Activated B cell treated with CpG ODN at 0.5 μM for 24 hours (primary cell): ENCODE results near the gene GNAL. TPM values are rescaled to one million over a fixed set of nuclear protein-coding genes. Genes with fewer than 3 reads are reported as not detected.

Experiments used
- ATAC-seq: fragments of 200-7000 bp; cut with Tn5 transposase; one replicate; pipeline ENCODE4 v1.10.0; 2021; ENCODE audit warnings: low read depth, mild to moderate bottlenecking, moderate library complexity
- CTCF ChIA-PET: fragments of 350-600 bp; sonication (Branson Sonifier 250); formaldehyde crosslinking; loops from one replicate; lab custom pipeline; 2021; ENCODE audit warnings: antibody characterized with exemption; lab: Charles Lee
- POLR2A ChIA-PET: fragments of 350-600 bp; sonication (Branson Sonifier 250); formaldehyde crosslinking; loops from one replicate; lab custom pipeline; 2021; ENCODE audit warnings: antibody characterized with exemption; lab: Charles Lee
- DNase-seq: peaks from one replicate; pipeline ENCODE4 v3.0.0; 2022
- H3K27ac Mint-ChIP-seq: one replicate; pipeline ENCODE4 v1.8.0; 2020; ENCODE audit warnings: mixed read lengths
- H3K27me3 Mint-ChIP-seq: one replicate; pipeline ENCODE4 v1.8.0; 2021; ENCODE audit warnings: mixed read lengths
- H3K36me3 Mint-ChIP-seq: one replicate; pipeline ENCODE4 v1.8.0; 2021; ENCODE audit warnings: low read depth, mixed read lengths
- H3K4me1 Mint-ChIP-seq: one replicate; pipeline ENCODE4 v1.8.0; 2021; ENCODE audit warnings: mixed read lengths
- H3K4me3 Mint-ChIP-seq: one replicate; pipeline ENCODE4 v1.8.0; 2020; ENCODE audit warnings: mild to moderate bottlenecking, mixed read lengths
- H3K9me3 Mint-ChIP-seq: one replicate; pipeline ENCODE4 v1.8.0; 2020; ENCODE audit warnings: mixed read lengths
- intact Hi-C: fragments of 100-400 bp; cut with micrococcal nuclease; formaldehyde crosslinking; loops from one replicate; pipeline ENCODE4 v1.15.1; 2024
- total RNA-seq: library from RNA; stranded (reverse); gene quantifications from 2 replicates; pipeline ENCODE4 v1.2.3, GENCODE V29; 2022
- TF ChIP-seq, protein P1 (sequence below): fragments of 200-600 bp; IDR thresholded peaks from one replicate; pipeline ENCODE4 v1.8.0; 2022; ENCODE audit warnings: antibody characterized with exemption, mild to moderate bottlenecking

GNAL gene
- total RNA-seq, 1 donor from 2014 or later: not detected

DNA sequence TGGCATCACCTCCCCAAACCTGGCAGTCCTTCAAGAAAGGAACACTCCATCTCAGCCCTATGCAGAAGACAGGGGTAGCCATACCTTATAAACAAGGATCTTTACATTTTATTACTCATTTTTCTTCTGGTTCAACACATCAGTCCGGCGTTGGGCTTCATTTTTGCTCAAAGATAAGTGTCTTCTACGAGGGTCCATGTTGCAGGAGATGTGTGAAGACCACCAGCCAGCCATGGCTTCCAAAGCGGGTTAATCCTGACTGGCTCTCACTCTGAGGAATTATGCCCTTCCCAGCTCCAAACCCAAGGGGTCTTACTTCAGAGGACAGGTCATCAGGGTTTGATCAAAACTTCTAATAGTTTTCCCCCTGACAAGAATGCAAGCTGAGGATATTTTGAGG, 23.9 kb upstream of the GNAL start:
- H3K36me3 Mint-ChIP-seq: no peaks in the 10 kb centered on the region
- POLR2A ChIA-PET: no interaction called here

DNA sequence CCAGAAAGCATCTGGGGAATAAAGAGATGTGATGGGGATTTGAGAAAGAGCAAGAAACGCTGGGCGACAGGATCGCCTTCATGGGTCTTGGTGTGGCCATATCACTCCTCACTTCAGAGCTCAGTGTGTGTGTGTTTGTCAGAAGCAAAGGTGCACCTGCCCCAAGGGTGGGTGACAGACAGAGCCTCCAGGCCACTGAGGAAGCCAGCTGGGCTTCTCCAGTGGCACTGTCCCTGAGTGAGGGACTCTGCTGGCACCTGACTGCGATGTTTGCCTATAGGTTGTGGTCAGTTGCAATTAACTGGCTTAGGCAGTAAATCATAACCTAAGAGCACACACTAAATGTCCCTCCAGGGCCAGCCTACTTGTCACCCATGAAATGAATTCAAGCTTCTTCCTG, 23.5 kb upstream of the GNAL start:
- DNase-seq (no peak), ATAC-seq (no peak)
- Mint-ChIP-seq H3K36me3 (no peaks in the 10 kb centered on the region), H3K9me3 (no peaks in the 10 kb centered on the region), H3K4me3 (no peak overlapping the region), H3K27me3 (peaks cover 6% of the 10 kb centered on the region), H3K27ac (no peak overlapping the region), H3K4me1 (no peaks in the 10 kb centered on the region)
- POLR2A ChIA-PET: no interaction called here
- CTCF ChIA-PET: no interaction called here
- TF ChIP-seq, protein P1, sequence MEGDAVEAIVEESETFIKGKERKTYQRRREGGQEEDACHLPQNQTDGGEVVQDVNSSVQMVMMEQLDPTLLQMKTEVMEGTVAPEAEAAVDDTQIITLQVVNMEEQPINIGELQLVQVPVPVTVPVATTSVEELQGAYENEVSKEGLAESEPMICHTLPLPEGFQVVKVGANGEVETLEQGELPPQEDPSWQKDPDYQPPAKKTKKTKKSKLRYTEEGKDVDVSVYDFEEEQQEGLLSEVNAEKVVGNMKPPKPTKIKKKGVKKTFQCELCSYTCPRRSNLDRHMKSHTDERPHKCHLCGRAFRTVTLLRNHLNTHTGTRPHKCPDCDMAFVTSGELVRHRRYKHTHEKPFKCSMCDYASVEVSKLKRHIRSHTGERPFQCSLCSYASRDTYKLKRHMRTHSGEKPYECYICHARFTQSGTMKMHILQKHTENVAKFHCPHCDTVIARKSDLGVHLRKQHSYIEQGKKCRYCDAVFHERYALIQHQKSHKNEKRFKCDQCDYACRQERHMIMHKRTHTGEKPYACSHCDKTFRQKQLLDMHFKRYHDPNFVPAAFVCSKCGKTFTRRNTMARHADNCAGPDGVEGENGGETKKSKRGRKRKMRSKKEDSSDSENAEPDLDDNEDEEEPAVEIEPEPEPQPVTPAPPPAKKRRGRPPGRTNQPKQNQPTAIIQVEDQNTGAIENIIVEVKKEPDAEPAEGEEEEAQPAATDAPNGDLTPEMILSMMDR: no peak
- intact Hi-C loops: no loop called here

More for the DNA sequence above, 23.9 kb upstream of the GNAL start:
- DNase-seq: no peak
- Mint-ChIP-seq H3K27me3 (peaks cover 2% of the 10 kb centered on the region), H3K4me1 (no peaks in the 10 kb centered on the region), H3K9me3 (no peaks in the 10 kb centered on the region), H3K27ac (no peak overlapping the region), H3K4me3 (no peak overlapping the region)
- TF ChIP-seq, protein P1: no peak
- no peak for ATAC-seq
- intact Hi-C loops: no loop called here
- CTCF ChIA-PET: no interaction called here

DNA sequence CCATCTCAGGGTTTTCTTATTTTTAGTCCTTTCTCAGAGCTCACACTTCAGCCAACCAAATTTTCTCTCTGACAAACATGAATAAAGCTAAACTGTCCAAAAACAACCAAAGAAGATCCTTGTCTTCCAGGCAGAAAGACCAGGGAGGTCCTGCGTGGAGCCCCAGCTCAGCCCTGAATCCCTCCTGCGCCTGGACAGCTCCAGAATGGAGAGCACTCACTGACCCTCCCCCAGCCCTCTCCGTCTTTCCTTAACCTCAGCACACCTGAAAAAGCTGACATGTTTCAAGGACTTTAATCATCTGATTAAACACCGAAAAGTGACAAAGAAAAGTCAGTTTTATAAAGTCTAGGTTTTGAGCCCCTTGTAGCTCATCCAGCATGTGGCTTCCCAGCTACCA, 22.9 kb upstream of the GNAL start:
- Mint-ChIP-seq H3K27ac (no peak overlapping the region), H3K4me1 (no peaks in the 10 kb centered on the region), H3K9me3 (no peaks in the 10 kb centered on the region), H3K27me3 (peaks cover 7% of the 10 kb centered on the region), H3K4me3 (no peak overlapping the region), H3K36me3 (no peaks in the 10 kb centered on the region)
- ChIA-PET POLR2A (no interaction called here), CTCF (no interaction called here)
- TF ChIP-seq, protein P1: no peak
- ATAC-seq (no peak), DNase-seq (no peak)
- intact Hi-C loops: no loop called here

DNA sequence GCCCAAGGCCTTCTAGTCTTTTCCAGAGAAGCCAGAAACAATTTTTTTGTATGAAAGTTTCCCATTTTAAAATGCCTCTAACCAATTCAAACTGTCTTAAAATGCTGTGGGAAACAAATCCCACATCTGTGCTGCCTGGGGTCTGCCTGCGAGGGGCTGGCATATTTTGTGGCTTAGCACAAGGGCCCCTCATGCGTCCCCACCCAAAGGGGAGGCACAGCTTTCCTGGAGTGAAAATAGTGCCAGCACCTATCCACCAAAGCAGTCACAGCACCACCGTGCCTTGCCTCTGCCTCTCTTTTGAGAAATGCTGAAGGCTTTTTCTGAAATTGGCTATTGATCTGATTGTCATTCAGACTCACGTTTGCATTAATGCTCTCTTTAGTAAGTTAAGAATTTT, 22.2 kb upstream of the GNAL start:
- intact Hi-C loops: no loop called here
- CTCF ChIA-PET: no interaction called here
- no peaks in the 10 kb centered on the region for H3K9me3 Mint-ChIP-seq
- ATAC-seq: no peak
- TF ChIP-seq, protein P1: no peak
- POLR2A ChIA-PET: no interaction called here
- H3K36me3 Mint-ChIP-seq: no peaks in the 10 kb centered on the region
- H3K4me1 Mint-ChIP-seq: no peaks in the 10 kb centered on the region
- DNase-seq: no peak
- H3K4me3 Mint-ChIP-seq: no peak overlapping the region
- H3K27me3 Mint-ChIP-seq: peaks cover 7% of the 10 kb centered on the region
- no peak overlapping the region for H3K27ac Mint-ChIP-seq

DNA sequence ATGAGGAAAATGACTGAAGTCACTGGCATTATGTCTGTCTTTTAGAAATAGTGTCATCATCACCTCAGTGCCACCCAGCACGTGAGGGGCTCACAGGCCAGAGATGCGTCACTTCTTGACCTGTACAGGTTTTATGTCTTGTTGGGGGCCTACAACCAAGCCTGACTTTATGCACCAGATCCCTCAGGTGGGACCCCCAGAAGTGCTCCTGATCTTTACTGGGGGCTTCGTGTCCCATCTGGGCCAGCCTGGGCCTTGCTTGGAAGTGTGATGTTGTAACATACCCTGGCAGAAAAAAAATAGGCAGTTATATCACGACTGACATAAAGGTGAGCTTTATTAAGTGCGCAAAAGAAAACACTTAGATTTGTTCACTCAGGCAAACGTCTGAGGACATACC, 21.5 kb upstream of the GNAL start:
- ChIA-PET CTCF (no interaction called here), POLR2A (no interaction called here)
- H3K27me3 Mint-ChIP-seq: peaks cover 7% of the 10 kb centered on the region
- no peaks in the 10 kb centered on the region for H3K36me3 Mint-ChIP-seq
- H3K9me3 Mint-ChIP-seq: no peaks in the 10 kb centered on the region
- no peaks in the 10 kb centered on the region for H3K4me1 Mint-ChIP-seq
- no peak overlapping the region for H3K4me3 Mint-ChIP-seq
- H3K27ac Mint-ChIP-seq: no peak overlapping the region
- TF ChIP-seq, protein P1: no peak
- intact Hi-C loops: no loop called here
- no peak for DNase-seq
- no peak for ATAC-seq
